Globus pallidus (tissue), 1 donor: Measurements from ENCODE around the gene FHDC1.

ENCODE experiments used
- DNase-seq: peaks from one replicate; pipeline ENCODE4 v3.0.0-alpha.2; 2015; ENCODE audit warnings: low spot score

Gene FHDC1

GRCh38 chr4:152981278-152981677 lies 45.2 kb downstream of the FHDC1 start:
- no peak for DNase-seq

GRCh38 chr4:152981842-152982241 lies 45.7 kb downstream of the FHDC1 start:
- no peak for DNase-seq

- DNase-seq, result no peak
Observed at GRCh38 chr4:152983221-152983620, 47.1 kb downstream of the FHDC1 start.

GRCh38 chr4:152983774-152984411 lies 47.8 kb downstream of the FHDC1 start:
- peak; percentile 14 for DNase-seq

GRCh38 chr4:152988721-152989553 lies 52.8 kb downstream of the FHDC1 start:
- DNase-seq, result no peak

- no peak for DNase-seq
Observed at GRCh38 chr4:152989554-152989970, 53.4 kb downstream of the FHDC1 start.

- no peak for DNase-seq
Observed at GRCh38 chr4:152990471-152991131, 54.5 kb downstream of the FHDC1 start.

GRCh38 chr4:152991398-152991797 lies 55.3 kb downstream of the FHDC1 start:
- DNase-seq, result no peak

GRCh38 chr4:152992027-152992426 lies 55.9 kb downstream of the FHDC1 start:
- no peak for DNase-seq

- no peak for DNase-seq
Observed at GRCh38 chr4:152992466-152992865, 56.3 kb downstream of the FHDC1 start.

- DNase-seq, result no peak
Observed at GRCh38 chr4:152994038-152994437, 57.9 kb downstream of the FHDC1 start.

- no peak for DNase-seq
Observed at GRCh38 chr4:152996111-152996571, 60.0 kb downstream of the FHDC1 start.

GRCh38 chr4:152996672-152997071 lies 60.5 kb downstream of the FHDC1 start:
- no peak for DNase-seq

- no peak for DNase-seq
Observed at GRCh38 chr4:152997288-152997687, 61.2 kb downstream of the FHDC1 start.

- no peak for DNase-seq
Observed at GRCh38 chr4:152997771-152998487, 61.8 kb downstream of the FHDC1 start.

GRCh38 chr4:152998861-152999260 lies 62.7 kb downstream of the FHDC1 start:
- no peak for DNase-seq

GRCh38 chr4:152999346-153000075 lies 63.4 kb downstream of the FHDC1 start:
- DNase-seq, result no peak

GRCh38 chr4:153000076-153000420 lies 63.9 kb downstream of the FHDC1 start:
- DNase-seq, result no peak

GRCh38 chr4:153001626-153002025 lies 65.5 kb downstream of the FHDC1 start:
- no peak for DNase-seq

GRCh38 chr4:153002110-153002509 lies 66.0 kb downstream of the FHDC1 start:
- DNase-seq, result no peak

- DNase-seq, result no peak
Observed at GRCh38 chr4:153004081-153004850, 68.1 kb downstream of the FHDC1 start.
